Stimulated activated CD4-positive, alpha-beta T cell treated with anti-CD3 and anti-CD28 coated beads, Interleukin-15, amount 100 ng/mL, for 24 hours (primary cell): ENCODE data around the gene SDK2.

Experiments used
- DNase-seq: peaks from one replicate; pipeline ENCODE4 v3.0.0-alpha.2; 2020

SDK2 gene

DNA sequence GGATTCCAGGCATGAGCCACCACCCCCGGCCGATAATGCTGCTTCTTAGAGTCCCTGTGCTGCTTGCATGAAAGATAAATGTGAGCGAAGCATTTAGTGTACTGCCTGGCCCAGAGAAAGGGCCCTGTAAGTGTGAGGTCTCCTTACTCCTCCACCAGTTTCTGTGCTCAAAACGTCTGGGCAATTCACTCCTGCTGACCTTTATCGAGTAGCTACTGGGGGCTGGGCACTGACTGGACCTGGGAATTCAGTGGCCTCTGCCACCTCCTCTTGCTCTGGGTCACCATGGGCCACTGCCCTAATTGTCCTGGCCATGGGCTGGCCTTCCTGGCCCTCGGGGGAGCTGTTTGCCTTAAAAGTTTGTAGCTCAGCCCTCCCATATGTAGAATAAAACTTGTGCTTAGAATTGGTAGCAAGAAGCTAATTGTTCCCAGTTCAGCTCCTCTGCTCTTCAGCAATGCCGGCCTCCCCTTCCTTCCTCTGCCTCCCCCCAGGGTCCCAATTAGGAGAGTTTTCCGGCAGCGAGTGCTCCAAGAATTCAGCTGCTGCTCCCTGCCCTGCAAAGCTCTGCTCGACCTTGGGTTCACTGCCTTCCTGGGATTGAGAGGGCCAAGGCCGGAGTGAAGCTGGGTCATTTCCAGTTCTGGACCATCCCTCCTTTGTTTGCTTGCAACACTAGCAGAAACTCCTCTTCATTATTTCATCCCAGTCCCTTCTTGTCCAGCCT, 233.5 kb downstream of the SDK2 start:
- no peak for DNase-seq

DNA sequence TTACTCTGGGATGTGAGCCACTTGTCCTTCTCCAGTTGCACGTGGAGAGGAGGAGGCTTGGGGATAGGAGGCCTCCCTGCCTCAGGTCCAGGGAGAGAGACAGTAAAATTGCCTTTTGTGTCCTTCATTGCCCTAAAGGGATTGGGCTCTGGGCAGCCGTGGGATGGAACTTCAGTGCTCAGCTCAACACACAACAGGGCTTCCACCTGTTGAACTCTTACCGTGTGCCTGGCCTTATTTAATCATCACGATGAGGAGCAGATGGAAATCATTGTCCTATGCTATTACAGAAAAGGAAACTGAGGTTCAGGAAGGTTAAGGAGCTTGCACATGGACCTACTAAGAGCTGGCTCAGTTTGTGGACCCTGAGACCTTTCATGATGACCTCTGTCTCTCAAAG, 240.0 kb downstream of the SDK2 start:
- DNase-seq: no peak

DNA sequence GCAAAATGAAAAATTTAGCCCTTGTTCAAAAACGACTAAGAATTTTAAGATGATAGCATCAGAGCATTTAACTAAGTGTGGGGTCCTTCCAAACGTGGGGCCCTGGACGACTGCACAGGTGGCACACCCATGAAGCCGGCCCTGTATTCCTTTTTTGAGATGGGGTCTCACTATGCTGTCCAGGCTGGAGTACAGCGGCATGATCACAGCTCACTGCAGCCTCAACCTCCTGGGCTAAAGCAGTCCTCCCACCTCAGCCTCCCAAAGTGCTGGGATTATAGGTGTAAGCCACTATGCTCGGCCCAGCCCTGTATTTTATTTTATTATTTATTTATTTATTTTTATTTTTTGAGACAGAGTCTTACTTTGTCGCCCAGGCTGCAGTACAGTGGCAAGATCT, 241.8 kb downstream of the SDK2 start:
- no peak for DNase-seq

DNA sequence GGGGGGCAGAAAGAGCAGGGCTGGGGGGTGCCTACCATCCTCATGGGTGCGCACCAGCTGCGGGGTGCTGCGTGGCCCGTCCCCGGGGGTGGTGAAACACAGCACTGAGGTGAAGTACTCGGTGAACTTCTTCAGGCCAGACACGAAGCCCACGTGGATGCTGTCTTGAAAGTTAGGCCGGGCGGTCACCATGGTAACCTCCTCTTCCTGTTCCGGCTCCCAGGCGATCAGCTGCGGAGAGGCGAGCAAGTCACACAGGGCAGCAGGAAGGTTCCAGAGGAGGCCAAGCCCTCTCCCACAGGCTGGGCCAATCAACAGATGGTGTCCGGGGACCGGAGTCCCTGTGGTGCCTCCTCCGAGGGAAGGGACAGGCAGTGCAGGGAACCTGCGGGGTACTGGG, 242.3 kb downstream of the SDK2 start:
- DNase-seq: peak; percentile 27

DNA sequence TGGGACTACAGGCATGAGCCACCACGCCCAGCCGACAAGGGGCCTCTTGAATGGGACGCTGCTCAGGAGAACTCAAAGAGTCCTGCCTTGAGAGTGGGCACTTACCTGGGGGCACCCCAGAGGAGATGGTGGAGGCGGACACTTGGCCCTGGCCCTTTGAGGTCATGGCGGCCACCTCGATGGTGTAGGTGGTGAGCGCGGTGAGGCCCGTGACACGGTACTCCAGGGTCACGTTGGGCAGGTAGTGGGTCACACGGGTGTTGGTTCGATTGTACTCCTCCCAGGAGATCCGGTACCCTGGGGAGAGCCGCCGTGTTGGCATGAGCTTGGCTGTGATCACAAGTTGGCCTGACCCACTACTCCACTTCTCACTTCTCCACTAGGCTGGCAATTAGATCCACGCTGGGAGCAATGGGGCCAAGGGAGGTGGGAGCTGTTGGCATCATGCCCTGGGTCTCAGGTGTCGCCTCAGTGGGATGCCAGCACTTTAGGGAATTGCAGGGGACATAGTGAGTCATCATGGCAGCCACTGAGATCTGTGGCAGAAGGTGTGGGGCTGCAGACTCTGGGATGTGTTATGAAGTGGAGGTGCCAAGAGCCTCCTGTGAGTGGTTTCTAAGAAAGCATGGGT, 243.2 kb downstream of the SDK2 start:
- DNase-seq: no peak

DNA sequence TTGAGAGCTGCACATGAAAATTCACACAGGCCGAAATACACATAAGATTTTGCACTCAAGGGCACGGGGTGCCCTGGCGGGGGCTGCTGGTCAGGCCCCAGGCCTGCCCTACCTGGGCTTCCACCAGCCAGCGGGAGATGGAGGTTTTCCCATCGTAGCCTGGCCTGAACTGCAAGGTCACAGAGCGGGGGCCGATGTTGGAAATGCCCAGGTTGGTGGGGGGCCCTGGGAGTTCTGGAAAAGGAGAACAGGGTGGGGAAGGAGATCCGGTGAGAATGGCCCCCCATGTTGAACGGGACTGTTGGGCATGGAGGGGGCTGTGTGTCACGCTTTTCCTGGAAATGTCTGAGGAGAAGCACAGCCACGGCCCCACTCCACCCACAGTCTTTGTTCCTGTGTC, 245.2 kb downstream of the SDK2 start:
- DNase-seq: no peak

DNA sequence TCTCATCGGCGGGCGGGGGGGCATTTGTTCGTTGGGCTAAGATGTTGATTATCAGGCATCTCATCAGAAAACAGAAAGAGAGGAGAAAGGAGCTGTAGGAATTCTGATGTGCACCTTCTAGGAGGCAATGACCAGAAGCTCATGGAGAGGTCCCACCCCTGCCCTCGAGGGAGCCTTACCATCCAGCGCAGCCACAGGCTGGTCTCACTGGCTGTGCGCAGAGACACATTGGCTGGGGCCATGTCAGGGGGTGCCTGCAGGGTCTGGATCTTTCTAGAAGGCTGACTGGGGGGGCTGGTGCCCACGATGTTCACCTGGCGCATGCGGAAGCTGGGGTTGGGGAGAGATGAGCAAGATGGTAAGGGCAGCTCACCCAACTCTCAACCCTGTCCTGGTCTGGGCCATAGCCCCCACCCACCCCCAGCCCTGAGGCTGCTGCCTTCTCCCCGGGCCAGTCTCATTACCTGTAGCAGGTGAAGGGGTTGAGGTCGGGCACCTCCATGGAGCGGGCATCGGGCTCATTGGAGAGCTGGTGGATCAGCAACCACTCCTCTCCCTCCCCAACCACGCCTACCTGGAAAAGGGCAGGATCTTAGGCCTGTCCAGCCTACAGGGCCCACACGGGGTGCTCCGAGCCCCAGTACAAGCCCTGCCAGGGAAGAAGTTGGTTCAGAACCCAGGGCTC, 246.2 kb downstream of the SDK2 start:
- DNase-seq: no peak

DNA sequence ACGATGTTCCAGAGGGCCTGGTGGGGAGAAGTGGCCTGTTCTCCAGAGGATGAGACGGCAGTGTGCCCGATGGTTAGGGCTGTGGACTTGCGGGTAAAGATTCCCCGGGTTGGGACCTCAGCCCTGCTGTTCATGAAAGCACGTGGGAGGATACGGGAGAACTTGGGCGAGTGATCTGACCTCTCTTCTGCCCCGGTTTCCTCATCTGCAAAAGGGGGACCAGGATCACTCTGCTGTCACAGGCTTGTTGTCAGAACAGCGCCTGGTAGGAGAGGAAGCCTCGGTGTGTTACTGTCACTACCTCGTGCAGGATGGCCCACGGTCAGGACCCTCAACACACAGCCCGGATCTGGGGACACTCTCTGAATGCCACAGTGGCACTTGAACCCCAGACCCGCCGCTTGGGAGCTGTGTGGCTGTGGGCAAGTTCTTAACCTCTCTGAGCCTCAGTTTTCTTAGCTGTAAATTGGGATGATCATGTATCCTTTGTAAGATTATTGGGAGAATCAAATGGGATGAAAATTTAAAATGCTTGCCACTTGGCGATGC, 246.9 kb downstream of the SDK2 start:
- DNase-seq: no peak

DNA sequence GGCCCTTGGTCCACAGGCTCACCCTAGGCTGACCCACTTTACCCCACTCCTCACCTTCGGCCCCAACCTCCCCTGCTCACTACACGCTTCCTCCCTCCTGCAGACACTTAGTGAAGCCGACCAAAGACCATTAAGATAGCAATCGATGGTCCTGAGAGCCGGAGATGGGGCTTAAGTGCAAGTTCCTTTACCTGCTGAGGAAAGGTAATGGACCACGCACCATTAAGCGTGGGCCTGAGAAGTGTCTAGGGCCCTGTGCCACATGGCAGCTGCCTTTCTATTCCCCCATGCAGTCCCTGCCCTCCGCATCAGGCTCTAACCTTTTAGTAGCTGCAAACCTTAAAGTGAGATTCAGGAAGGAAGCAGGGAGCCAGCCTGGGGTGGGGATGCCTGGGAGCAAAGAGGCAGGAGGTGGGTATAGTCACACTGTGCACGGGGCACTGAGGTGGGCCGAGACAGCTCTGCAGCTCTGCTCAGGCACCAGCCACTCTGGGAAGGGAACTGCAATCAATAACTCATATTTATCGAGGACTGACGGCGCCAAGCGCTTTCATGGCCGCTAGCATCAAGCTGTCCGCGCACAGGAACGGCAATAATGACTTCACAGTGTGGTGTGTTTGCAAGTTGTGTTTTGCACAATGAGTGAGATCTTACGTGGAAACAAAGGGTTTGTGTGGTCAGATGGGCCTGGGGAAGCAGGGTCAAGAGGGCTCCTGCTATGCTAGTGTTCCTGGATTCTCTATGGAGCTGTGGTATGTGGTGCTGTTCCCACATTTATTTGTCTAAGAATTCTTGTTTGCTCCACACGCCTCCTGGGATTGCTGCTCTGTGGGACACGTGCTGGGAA, 247.6 kb downstream of the SDK2 start:
- DNase-seq: no peak

DNA sequence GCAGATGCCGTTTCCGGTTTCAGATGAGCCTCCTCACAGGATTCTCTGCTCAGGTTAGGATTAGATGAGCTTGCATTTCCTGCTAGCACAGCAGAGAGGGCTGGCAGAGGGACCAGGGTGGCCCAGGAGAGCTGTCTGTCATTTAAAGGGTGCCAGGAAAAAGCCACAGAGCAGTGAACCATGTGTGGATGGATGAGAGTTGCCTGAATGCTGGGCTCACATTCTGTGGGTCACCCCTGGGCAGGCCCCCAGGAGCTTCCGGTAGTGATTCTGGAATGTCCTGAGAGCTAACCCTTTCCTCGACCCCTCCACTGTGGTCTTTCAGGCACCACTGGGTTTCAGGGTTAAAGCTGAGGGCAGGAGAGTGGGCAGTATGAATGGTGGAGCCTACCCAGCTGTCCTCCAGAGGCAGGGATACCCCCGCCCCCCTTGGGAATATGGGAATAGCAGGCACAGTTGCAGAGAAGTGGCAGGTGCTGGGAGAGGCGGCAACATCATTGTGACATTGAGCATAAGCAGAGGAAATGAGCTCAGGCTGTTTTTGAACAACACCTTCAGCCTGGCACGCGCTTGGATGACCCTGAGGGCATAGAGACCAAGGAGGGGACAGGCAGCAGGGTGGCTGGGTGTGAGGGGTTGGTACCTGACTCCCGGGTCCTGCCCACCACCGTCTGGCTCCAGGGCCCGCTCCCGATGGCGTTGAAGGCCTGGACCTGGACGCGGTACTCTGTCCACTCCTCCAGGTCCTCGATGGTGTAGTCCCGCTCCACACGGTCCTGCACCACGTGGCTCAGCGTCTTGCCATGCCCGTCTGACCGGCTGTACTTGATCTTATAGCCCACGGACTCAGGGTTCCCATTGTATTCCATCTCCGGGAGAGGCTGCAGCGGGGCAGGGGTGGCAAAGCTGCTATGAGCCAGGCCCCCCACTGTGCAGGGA, 249.5 kb downstream of the SDK2 start:
- no peak for DNase-seq

DNA sequence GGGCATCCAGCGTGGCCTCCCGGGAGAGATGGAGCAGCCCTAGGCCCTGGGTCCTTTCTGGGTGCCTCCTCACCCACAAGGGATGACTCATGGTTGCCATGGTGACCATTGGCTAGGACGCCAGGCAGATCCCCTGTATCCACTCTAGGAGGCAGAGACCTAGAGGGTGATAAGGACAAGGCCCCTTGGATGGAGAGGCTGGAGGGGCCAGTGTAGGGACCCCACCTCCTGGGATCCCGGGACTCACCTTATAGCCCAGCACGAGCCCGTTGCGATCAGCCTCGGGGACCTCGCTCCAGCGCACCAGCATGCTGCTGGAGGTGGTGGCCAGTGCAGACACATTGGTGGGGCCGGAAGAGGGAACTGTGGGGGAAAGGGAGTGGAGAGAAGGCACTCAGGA, 250.3 kb downstream of the SDK2 start:
- peak; percentile 15 for DNase-seq

DNA sequence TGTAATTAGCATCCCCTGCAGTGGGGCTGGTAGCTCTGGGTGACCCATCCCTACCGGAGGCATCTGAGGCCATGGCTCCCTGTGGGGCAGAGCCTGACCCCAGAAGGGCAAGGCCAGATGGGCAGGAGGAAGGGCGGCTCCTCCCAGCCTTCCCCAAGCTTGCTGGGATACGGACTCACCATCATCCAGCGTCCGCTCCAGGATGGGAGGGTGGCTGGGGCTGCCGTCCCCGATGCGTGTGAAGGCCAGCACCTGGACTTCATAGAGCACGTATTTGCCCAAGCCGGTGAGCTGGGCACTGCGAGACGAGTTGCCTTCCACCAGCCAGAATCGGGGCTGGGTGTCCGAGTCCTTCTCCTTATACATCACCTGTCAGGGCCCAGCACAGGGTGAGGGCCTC, 250.9 kb downstream of the SDK2 start:
- DNase-seq: no peak

DNA sequence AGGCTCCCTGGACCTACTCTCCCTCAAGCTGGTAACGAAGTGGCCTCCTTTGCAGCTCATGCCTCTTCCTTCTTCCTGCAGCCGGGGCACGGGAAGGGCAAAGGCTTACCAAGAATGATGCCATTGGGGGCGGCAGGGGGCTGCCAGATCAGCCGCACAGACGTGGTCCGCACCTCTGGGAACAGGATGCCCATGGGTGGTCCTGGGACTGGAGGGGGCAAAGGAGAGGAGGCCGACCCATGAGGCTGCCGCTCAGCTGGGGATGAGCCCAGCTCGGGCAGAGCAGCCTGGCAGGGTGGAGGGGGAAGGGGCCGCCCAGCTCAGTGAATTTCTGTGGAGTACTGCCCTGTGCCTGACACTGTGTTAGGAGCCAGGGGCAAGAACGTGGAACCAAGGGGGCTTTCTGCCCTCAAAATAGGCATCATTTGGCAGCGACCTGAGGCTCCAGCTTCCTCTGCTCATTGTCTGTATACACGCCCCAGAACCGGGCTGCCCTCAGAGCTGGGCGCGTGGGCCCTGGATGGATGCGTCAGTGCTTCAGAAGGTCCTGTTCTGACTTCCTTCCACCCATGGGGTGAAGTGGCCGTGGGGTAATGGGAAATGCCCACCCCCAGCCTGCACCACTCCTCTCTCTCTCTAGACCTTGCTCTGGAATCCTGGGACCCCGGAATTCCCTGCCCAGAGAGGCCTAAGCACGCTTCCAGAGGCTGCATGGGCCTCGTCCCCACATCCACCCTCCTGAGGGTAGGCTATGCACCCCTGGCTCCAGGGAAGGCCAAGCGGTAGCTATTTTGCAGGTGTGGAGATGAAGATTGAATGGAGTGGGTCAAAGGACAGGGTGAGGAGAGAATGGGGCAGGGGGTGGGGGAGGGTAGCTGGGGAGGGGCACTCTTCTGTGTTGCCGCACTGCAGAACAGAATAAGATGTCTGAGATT, 252.6 kb downstream of the SDK2 start:
- no peak for DNase-seq

DNA sequence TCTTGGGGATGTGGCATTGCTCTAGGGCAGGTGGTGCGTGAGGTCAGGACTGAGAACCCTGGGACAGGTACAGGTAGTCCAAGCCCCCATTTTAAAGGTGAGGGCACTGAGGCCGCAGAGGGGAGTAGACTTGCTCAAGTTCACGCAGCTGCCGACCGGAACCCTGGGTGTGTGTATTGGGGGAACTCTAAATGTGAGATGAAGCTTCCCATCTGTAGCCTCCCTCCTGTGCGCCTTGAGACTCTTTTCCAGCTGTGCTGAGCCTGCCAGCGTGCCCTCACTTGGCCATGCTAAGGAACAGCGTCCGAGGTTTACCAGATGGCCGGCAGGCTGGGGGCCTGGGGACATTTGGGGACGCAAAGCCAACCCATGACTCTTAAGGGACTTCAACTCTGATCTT, 253.4 kb downstream of the SDK2 start:
- no peak for DNase-seq

DNA sequence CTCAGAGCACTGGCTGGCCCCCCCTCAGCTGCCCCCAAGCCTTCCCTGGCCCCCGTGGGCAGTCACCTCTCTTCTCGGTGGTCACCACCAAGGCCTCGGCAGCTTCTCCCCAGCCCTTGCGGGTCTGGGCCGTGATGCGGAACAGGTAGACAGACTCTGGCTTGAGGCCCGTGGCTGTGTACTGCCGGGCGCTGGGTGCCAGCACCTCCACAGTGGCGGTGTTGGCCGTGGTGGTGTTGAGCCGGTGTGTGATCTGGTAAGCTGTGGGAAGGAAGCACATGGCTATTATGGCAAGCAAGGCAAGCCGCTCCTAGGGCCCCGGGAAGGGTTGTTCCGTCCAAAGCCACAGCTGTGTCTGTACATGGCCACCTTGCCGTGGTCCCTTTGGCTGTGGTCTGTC, 254.0 kb downstream of the SDK2 start:
- DNase-seq: no peak

DNA sequence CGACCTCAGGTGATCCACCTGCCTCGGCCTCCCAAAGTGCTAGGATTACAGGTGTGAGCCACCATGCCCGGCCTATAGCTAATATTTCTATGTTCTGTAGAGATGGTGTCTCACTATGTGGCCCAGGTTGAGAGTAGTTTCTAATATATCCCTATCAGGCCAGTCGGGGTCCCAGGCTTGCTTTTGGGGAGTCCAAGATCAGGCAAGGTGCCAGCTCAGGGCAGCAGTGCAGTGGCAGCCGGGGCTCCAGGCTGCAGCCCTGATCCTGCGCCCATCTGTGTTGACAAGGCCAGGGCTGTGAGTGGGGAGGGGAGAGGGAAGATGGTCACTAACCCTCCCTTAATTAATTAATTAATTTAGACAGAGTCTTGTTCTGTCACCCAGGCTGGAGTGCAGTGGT, 254.8 kb downstream of the SDK2 start:
- no peak for DNase-seq

DNA sequence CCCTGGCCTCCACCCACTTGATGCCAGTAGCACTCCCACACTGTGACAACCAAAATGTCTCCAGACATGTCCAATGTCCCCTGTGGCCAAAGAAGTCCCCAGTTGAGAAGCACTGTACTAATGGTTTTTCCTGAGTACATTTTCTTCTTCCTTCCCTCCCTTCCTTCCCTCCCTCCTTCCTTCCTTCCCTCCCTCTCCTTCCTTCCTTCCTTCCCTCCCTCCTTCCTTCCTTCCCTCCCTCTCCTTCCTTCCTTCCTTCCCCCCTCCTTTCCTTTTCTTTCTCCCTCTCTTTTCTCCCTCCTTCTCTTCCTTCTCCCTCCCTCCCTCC, 255.7 kb downstream of the SDK2 start:
- no peak for DNase-seq

DNA sequence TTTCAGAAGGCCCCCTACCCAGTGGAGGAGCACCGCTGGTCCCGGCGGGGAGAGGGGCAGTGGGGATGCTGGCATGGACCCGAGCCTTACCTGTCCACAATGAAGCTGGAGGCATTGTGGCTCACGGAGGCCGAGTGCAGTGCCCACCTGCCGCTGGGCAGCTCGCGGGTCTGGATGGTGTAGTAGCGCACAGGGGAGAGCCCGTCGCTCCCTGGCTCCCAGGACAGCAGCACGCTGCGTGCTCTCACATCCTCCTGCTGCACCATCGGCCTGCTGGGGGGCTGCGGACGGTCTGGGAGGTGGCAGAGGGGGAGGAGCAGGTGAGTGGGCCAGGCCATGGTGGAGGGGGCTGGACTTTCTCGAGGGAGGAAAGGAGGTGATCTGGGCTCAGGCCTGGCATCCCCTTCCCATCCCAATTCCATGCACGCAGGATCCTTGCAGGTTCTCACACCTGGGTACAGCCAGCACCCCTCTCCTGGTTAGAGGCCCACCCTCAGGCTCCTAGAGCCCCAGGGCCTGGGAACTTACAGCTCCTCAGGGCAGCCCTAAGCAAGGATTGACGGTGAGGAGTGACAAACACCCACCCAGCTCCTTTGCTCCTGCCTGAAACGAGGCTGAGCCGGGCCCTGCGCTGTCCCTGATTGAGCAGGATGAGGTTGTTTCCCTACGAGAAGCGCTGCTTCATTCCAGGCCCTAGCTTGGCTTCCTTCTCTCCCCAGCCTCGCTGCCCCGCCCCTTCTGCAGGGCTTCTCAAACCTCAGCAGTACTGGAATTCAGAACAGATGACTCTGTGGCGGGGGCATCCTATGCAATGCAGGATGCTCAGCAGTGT, 256.3 kb downstream of the SDK2 start:
- no peak for DNase-seq

DNA sequence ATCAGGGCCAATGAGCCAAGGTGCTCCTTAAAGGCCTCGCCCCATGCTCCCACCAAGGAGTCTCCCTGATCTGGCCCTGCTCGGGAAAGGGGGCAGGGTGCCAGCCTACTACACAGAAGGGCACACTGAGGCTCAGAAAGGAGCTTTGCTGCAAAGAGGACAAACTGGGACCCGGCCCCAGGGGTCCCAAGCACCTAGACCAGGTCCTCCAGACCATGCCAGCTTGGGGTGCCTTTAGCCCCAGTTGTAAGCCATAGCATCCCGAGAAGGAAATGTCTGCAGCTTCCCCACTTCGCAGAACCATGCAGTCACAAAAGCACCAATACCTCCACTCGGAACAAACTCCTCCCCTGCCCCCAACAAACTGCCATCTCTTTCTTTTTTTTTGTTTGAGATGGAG, 257.7 kb downstream of the SDK2 start:
- DNase-seq: no peak

DNA sequence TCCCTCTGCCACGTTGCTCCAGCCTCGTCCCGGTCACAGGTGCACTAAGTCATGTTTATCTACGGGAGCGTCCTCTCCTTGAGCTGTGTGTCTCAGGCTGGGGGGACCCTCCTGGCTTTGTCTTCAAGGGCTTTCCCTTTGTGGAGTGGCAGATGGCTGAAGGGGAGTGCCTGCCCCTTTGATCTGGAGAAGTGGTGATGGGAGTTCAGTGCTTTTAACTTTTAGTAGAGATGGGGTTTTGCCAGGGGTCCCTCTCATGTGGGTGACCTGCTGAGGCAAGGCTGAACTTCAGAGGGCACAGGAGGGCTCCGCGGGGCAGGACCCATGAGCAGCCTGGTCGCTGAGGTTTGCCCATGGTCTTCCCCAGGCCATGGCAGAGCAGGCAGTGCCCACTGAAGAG, 259.3 kb downstream of the SDK2 start:
- no peak for DNase-seq
